NCI-H1417 (cell line): ENCODE data around the gene FAM163A.
A peak's percentile ranks its signal among the peaks of the same experiment; 100 is the strongest.
"Not testable (repeated sequence)": the region's sequence is repeated elsewhere in the genome, so short reads cannot be mapped to it uniquely, and the experiment has no call there.

Experiments
- DNase-seq, 3 experiments: peaks; one replicate each; lab custom pipeline; 2025; lab: John Stamatoyannopoulos, UW

Gene FAM163A

DNA sequence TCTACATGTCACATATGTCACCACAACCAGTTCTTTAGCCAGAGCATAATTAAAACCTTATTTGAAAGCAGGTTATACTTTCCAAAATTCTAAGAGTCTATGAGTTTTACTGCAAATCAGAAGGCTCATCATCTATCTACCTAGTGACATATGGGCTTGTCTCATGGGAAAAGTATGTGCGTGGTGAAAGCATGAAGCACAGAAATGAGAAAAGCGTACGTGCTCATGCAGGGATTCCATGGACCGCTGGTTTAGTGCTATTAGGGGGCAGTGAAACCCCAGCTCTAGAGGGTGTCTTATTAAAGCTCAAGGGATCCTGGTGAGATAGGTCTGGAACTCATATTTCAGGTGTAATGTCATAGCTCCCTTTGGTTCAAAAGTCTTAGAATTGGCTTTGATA, 50.2 kb downstream of the FAM163A start:
- no peak for DNase-seq

- no peak for DNase-seq
These were observed 51.1 kb downstream of the FAM163A start for GRCh38 chr1:179794146-179794545.

DNA sequence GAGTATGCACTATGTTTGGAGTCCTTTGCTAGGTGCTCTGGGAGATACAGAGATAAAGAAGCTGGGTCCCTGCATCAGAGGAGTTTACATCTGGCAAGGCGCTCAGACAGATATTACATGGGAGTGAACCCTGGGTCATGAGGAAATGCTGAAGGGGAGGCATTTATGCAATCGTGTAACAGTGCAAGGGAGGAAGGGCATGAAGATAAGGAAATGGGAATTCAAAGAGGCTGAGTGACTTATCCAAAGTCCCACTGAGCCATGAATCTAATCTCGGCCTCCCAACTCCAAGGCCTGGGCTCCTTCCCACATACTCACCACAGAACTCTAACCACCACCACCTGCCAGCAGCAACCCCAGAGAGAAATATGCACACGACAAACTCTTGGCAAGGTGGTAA, 51.6 kb downstream of the FAM163A start:
- no peak for DNase-seq

GRCh38 chr1:179798213-179798863, 55.2 kb downstream of the FAM163A start:
- DNase-seq = no peak

DNA sequence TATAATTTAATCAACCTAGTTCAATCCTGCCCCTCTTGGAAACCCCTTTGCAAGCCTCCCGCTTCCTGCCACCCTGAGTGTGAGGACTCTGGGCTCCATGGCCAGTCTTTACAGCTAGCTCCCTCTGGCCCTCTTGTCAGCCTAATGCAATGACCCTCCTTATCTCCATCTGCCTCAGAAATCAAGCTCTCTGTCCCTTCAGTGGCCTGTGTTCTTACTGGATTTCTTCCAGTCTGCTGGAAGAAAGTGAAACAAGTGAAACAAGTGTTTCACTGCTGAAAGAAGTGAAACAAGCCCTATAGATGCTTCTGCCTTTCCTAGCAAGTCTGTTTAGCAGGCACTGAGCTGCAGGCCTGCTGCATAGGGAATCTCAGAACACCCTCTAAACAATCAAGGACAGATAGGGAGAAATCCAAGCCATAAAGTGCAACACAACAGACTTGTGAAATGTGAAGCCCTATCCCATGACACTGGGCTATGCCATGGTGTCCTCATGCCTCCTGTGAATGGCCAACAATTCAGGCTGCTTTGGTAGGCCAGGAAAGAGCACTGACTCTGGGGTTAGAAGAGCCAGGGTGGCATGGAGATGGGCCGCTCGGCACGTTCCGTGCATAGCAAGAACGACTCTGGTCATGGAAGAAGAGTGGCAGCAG, 55.9 kb downstream of the FAM163A start:
- DNase-seq = no peak

GRCh38 chr1:179800481-179800880, 57.4 kb downstream of the FAM163A start:
- no peak for DNase-seq

DNA sequence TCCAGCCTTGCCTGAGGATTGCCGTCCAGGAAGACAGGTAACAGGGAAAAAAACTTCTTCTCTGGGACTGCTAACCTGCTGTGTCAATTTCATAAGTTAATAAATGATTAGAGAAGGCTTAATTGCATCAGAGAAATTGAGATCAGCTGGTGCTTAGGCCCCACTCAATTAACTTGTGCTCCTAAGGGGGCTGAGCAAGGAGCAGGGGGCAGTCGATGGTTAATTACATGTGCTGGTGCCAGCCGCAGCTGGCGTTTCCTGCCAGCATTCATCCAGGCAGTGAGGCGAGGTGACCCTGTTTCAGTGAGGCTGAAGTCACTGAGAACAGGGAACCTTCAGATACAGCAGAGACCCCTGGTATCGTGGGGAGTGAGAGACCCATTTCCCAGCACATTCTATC, 60.0 kb downstream of the FAM163A start:
- DNase-seq = peak in 1 of 3 experiments; percentile 57

- DNase-seq = no peak
These were observed 60.8 kb downstream of the FAM163A start for GRCh38 chr1:179803918-179804317.

GRCh38 chr1:179804417-179804816, 61.3 kb downstream of the FAM163A start:
- DNase-seq = not testable (repeated sequence)

- DNase-seq = no peak
These were observed 62.5 kb downstream of the FAM163A start for GRCh38 chr1:179805291-179806195.

DNA sequence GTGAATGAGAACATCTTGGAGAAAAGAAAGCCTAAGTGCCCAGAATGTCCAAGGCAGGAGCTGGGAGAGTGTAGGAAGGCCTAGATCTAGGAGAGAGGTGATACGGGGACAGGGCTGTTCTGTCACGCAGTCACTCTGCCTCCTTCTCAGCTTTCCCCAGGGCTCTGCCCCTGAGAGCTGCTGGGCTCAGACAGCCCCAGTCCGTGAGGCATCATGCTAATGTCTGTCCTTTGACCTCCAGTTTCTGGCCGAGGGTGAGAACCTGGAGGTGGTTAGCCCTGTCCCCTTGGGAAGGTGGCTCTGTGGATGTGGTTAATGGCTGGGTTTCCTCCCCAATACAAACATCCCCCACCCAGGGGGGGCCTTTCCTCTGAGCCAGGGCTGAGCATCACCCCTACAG, 63.2 kb downstream of the FAM163A start:
- DNase-seq = no peak

DNA sequence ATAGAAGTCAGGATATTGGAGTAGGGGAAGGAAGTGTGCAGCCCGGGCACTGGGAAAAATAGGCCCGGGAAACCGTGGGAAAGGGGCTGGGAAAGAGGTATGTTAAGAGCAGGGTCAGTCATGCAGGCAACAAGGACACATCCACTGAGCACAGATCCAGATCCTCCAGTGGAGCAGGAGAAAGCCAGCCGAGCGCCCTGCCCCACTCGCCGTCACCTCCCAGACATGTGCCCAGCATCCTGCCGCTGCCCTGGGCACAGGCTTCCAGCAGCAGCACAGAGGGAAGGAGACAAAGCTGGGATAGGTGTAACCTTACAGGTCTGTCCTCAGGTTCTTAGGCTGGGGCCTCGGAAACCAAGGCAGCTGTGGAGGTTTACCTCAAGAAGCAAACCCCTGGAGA, 64.2 kb downstream of the FAM163A start:
- no peak for DNase-seq

DNA sequence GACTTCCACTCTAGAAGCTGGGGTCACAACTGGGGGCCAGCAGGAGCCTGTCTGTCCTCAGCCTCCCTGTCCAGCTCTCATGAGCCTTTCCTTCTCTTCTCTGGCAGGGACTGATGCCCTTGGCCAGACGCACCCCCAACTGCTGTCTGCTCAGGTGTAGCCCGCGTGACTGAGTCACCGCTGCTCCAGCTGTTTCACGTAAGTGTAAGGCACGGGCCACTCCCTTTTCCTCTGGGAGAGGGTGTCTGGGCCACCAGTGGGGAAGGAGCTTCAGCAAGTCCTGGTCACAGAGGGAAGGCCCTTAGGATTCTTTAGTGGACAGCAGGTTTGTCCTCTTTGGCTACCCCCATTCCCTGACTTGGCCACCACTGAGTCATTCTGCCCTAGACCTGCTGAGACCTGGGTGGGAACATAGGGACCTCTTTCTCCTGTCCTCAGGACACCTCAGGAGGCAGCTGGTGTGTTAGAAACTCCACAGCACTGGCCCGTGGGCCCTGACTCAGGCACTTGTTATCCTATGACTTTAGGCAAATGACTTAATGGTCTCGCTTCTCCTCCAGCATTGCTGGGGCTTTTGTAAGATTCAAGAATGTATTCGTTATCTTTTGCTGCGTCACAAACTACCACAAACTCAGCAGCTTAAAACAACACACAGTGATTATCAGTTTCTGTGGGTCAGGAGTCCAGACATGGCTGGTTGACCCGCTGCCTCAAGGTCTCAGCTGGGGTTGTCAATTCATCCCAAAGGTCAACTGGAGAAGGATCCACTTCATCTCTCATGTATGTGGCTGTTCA, 64.8 kb downstream of the FAM163A start:
- DNase-seq = no peak

DNA sequence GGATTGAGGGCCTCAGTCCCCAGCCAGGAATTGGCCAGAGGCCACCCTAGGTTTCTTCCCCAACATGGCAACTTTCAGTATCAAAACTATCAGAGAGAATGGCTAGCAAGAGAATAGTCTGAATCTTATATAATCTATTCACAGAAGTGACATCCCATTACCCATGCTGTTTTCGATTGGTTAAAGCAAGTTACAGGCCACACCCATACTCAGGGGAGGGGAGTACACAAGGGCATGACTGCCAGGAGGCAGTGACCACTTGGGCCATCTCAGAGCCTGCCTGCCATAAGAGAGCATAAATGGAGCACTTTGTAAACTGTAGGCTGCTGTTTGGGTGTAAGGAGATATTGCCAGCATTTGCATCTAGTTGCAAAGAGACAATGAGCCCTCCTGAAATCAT, 65.4 kb downstream of the FAM163A start:
- DNase-seq = no peak

DNA sequence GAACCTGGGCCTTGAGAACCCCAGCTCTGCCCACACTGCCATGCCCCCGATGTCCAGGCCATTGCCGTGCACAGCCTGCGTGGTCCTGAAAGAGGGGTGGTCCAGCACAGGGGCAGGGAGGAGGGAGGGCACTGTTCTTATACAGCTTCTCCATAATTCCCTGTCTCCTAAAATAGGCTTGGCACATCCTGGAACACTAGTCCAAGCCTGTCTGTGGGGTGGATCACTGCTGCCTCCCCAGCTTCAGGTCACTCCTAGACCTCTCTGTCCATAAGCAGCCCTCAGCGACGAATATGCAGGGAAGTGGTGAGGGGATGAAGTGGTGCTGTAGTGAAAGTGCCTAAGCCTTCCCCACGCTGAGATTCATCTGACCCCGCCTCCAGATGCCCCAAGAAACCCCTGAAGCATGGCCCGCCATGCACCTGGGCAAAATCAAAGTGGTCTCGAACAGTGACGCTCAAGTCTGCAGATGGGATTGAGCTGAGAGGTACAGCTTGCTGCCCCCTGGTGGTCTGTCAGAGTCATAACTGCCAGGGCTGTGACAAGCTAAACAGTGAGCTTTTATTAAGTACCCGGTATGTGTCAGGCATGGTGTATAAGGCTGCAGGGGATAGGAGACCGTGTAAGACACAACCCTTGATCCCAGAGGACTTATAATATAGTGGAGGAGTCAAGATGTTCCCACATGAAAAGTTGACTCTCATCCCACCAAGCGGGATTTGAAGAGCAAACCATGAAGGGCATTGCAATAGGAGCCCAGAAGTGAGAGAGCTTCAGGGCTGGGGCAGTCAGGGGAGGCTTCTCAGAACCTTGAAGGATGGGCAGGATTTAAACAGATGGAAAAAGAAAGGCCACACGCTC, 66.6 kb downstream of the FAM163A start:
- DNase-seq = peak; percentile 53 to 91 (median 83)

- DNase-seq = no peak
These were observed 67.2 kb downstream of the FAM163A start for GRCh38 chr1:179810367-179810715.

DNA sequence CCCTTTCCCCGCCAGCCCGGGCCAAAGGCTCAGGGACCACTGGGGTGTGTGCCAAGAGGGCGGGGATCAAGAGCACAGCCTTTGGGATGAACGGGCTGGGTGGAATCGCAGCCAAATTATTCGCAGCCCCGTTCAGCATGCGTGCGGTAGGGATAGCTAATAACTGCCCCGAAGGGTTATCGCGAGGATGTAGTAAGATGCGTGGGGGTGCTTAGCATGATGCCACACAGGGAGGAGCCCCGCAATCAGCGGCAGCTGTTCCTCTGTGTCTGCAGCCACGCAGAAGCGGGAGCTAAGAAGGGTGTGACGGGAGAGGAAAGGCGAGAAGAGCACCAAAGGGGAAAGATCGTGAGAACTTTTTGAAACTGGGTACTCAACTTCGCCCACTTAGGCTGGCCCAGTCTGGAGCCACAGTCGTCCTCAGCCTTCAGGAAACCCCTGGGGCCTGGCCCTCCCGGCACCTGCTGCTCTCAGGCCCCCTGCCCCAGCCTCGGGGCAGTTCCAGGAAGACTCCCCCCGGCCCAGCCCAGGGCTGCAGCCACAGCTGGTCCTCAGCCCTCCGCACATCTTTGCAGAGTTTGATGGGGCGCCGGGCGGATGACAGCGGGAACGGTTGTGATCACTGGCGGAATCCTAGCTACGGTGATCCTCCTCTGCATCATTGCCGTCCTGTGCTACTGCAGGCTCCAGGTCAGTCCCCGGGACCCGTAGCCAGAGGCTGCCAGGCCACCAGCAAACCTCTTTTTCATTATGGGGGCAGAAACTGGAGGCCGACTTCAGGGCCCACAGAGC, 69.6 kb downstream of the FAM163A start:
- DNase-seq = no peak

DNA sequence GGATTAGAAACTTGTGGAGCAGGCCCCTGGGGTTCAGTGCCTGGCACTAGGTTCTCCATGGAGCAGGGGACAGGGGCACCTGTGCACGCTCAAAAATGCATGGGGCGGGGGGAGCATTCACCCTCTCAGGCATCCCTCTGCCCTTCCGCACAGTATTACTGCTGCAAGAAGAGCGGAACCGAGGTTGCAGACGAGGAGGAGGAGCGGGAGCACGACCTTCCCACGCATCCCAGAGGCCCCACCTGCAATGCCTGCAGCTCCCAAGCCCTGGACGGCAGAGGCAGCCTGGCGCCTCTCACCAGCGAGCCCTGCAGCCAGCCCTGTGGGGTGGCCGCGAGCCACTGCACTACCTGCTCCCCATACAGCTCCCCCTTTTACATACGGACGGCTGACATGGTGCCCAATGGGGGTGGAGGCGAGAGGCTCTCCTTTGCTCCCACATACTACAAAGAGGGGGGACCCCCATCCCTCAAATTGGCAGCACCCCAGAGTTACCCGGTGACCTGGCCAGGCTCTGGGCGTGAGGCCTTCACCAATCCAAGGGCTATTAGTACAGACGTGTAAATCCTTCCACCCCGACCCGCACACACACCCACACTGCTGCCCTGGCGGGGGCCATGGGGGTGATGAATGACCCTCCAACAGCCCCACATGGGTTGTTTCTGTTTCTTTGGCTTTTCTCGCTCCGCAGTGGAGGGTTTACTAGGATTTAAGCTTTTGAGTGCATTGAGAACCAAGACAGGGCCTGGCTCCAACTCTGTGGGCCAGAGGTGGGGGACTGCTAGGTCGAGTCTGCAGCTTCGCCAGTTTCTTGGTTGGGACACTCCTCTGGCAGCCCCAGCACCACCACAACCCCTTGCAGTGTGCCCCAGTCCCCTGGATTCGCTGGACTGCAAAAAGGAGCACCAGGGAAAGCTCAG, 70.8 kb downstream of the FAM163A start:
- no peak for DNase-seq

- no peak for DNase-seq
These were observed 71.4 kb downstream of the FAM163A start for GRCh38 chr1:179814546-179814838.
